C4-2B (cell line): ENCODE measurements around the gene CD244.

Experiments
- H3K27ac ChIP-seq: fragments of 450-650 bp; 2 replicates; pipeline ENCODE4 v1.5.1; 2017
- ZFX ChIP-seq: fragments of 450-650 bp; IDR thresholded peaks from 2 replicates; pipeline ENCODE4 v1.6.1; 2017
- TF ChIP-seq, protein P1 (sequence below): fragments of 450-650 bp; conservative IDR thresholded peaks from 2 replicates; pipeline ENCODE4 v1.5.1; 2017; ENCODE audit warnings: mild to moderate bottlenecking

Gene CD244, protein sequence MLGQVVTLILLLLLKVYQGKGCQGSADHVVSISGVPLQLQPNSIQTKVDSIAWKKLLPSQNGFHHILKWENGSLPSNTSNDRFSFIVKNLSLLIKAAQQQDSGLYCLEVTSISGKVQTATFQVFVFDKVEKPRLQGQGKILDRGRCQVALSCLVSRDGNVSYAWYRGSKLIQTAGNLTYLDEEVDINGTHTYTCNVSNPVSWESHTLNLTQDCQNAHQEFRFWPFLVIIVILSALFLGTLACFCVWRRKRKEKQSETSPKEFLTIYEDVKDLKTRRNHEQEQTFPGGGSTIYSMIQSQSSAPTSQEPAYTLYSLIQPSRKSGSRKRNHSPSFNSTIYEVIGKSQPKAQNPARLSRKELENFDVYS

DNA sequence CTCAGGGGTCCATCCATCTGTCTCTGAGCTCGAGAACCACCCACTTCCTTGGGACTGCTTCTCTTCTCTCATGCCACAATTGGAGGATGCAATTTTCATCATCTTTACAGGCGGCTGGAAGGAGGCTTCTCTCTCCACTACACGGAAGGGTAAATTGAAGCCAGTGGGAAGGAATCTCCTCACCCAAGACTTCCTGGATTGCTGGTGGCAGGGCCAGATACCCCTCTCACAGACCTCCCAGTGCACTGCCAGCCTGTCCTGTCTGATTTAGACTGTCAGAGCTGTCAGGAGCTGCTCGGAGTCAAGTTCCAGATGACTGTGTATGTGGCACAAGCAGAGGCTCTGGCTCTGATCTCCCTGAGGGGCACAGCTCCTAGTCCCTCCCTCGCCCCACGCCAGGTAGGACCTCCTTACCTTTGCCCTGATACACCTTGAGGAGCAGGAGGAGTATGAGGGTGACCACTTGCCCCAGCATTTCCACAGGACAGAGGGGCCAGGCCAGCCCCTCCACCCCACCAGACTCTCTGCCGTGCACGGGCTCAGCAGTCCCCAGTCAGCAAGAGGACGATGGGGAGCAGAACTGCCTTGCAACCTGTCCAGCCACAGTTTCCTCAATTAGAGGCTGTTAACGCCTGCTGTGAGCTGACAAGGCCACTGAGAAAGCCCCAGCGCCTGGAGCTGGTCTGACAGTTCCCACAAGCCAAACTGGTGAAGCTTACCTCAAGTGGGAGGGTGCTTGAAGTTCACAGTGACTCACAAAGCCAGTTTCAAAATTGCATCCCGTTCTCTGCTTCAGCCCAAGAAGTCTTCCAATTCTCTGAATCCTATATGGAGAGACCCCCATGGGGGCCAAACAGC, at the start of gene CD244:
CD244 (minus strand) TSS at position 685 of the 858 bp plus-strand sequence; CDS start at position 475, 210 bp downstream.
- TF ChIP-seq, protein P1, sequence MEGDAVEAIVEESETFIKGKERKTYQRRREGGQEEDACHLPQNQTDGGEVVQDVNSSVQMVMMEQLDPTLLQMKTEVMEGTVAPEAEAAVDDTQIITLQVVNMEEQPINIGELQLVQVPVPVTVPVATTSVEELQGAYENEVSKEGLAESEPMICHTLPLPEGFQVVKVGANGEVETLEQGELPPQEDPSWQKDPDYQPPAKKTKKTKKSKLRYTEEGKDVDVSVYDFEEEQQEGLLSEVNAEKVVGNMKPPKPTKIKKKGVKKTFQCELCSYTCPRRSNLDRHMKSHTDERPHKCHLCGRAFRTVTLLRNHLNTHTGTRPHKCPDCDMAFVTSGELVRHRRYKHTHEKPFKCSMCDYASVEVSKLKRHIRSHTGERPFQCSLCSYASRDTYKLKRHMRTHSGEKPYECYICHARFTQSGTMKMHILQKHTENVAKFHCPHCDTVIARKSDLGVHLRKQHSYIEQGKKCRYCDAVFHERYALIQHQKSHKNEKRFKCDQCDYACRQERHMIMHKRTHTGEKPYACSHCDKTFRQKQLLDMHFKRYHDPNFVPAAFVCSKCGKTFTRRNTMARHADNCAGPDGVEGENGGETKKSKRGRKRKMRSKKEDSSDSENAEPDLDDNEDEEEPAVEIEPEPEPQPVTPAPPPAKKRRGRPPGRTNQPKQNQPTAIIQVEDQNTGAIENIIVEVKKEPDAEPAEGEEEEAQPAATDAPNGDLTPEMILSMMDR: no peak
- H3K27ac ChIP-seq: no peak within 1 kb of the TSS

DNA sequence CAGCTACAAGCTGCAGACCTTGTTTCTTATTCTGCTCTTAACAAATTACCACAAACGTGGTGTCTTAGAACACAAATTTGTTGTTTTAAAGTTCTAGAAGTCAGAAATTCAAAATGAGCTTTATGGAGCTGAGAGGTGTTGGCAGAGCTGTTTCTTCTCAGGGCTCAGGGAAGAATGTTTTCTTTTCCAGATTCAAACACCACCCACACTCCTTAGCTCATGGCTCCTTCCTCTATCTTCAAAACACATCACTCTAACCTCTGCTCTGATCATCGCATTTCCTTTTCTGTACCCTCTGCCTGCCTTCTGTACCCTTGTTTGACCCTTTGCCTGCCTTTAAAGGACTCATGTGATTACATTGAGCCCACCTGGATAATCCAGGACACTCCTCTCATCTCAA, 49.2 kb upstream of the CD244 start:
- TF ChIP-seq ZFX: no peak
- TF ChIP-seq, protein P1: no peak
- no peak overlapping the region for H3K27ac ChIP-seq

DNA sequence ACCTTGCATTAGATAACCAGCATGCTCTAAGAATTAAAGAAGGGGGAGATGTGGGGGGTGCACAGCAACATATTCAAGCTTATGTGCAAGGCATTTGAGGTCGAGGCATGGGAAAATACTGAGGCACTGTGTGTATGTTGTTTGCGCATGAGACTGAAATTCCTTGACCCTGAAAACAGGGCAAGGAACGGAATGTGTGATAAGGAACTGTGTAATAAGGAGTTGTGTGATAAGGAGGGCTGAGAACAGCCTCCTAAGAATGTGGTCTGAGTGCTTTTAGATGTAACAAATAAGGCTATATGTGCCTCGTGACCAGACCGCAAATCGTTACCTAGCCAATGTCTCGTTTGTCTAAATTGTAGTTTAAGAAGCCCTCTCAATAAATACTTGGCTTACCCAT, 48.8 kb upstream of the CD244 start:
- no peak overlapping the region for H3K27ac ChIP-seq
- TF ChIP-seq, protein P1: no peak
- TF ChIP-seq ZFX: no peak

DNA sequence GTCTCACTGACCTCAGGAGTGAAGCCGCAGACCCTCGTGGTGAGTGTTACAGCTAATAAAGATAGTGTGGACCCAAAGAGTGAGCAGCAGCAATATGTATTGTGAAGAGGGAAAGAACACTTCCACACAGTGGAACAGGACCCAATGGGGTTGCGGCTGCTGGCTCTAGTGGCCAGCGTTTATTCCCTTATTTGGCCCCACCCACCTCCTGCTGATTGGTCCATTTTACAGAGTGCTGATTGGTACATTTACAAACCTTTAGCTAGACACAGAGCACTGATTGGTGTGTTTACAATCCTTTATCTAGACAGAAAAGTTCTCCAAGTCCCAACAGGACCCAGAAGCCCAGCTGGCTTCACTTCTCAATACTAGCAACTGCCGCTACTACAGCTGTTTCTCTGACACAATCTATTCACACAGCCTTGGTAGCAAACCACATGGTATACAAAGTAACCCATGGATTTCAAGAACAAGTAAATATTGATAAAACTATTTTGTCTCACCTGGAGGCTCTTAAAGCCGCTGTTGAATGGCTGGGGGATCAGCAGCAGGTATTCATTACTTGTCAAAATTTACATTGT, 47.6 kb upstream of the CD244 start:
- H3K27ac ChIP-seq: no peak overlapping the region
- no peak for TF ChIP-seq ZFX
- TF ChIP-seq, protein P1: no peak

DNA sequence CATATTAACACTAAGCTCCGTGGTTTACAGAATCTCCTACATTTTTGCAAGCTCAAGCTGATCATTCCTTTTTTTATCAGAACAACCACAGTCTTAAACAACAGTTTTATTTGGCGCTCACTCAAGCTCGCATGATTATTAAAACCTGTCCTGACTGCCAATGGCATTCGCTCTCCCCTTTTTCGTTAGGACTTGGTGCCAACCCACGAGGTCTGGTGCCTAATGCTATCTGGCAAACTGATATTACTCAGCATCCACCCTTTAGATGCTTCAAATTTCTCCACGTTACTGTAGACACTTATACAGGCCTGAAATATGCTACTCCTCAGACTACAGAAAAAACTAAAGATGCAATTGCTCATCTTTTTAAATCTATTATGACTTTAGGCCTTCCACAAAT, 45.3 kb upstream of the CD244 start:
- TF ChIP-seq ZFX: no peak
- TF ChIP-seq, protein P1: no peak
- H3K27ac ChIP-seq: no peak overlapping the region

DNA sequence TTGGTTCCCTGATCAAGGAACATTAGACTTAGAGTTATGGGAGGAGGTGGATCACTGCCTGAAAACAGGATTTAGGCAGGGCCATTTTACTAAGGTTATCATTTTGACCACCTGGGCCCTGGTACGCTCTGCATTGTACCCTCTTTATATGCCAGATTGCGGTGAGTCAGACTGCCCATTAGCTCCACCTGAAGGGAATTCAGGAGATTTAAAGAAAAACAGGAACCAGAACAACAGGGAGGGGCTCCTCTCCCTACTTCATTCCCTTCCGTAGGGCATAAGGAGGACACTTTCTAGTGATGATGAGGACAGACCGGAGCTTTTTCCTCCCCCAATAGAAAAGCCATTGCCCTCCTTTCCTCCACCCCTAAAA, 42.9 kb upstream of the CD244 start:
- TF ChIP-seq, protein P1: no peak
- no peak for TF ChIP-seq ZFX
- no peak overlapping the region for H3K27ac ChIP-seq
